CD14-positive monocyte (primary cell): ENCODE measurements around the gene POLE2. TPM values are rescaled to one million over a fixed set of nuclear protein-coding genes. Genes with fewer than 3 reads are reported as not detected.
A peak's percentile ranks its signal among the peaks of the same experiment; 100 is the strongest.
"Not testable (repeated sequence)": the region's sequence is repeated elsewhere in the genome, so short reads cannot be mapped to it uniquely, and the experiment has no call there.

Experiments
- DNase-seq, 3 donors: peaks; one replicate each; pipeline ENCODE4 v3.0.0-alpha.2; 2011 to 2022
- H2AFZ ChIP-seq: 2 replicates; pipeline ENCODE4 v1.6.0; 2012; ENCODE audit warnings: mild to moderate bottlenecking, low read depth, low read length, inconsistent platforms; ENCODE audit not compliant: insufficient read depth, poor library complexity, severe bottlenecking
- H3K27ac ChIP-seq, 2 donors: 1 replicate in 1 of 2; 2 replicates in 1 of 2; pipeline ENCODE4 v1.5.1; 2012 to 2013; ENCODE audit warnings: low read length in 2 of 2, control low read depth in 1 of 2, inconsistent platforms in 1 of 2, low read depth in 1 of 2, mild to moderate bottlenecking in 1 of 2
- H3K27me3 ChIP-seq, 2 donors: one replicate each; pipeline versions ENCODE4 v1.6.0 to v1.6.1; 2011 to 2013; ENCODE audit warnings: low read length in 2 of 2; ENCODE audit not compliant: control insufficient read depth in 2 of 2, insufficient read depth in 2 of 2
- H3K36me3 ChIP-seq, 2 donors: replicated peaks in 1 of 2; 1 replicate in 1 of 2; 2 replicates in 1 of 2; pipeline versions ENCODE4 v1.5.1 to v1.6.1; 2012 to 2013; ENCODE audit warnings: low read length in 2 of 2, control low read depth in 1 of 2, inconsistent platforms in 1 of 2, mild to moderate bottlenecking in 1 of 2; ENCODE audit not compliant: insufficient read depth in 2 of 2, control insufficient read depth in 1 of 2
- H3K4me1 ChIP-seq, 2 donors: 1 replicate in 1 of 2; 2 replicates in 1 of 2; pipeline versions ENCODE4 v1.5.1 to v1.6.1; 2012 to 2013; ENCODE audit warnings: low read length in 2 of 2, control low read depth in 1 of 2, inconsistent platforms in 1 of 2, mild to moderate bottlenecking in 1 of 2, moderate library complexity in 1 of 2; ENCODE audit not compliant: insufficient read depth in 2 of 2, control insufficient read depth in 1 of 2
- H3K4me2 ChIP-seq: replicated peaks from 2 replicates; pipeline ENCODE3; 2012; ENCODE audit warnings: low read length, moderate library complexity, mild to moderate bottlenecking; ENCODE audit not compliant: poor library complexity, severe bottlenecking; ENCODE audit errors: extremely low read depth
- H3K4me3 ChIP-seq, 3 experiments: fragments of 200-600 bp in 1 of 3; sonication (generic) in 1 of 3; replicated peaks in 1 of 3; 1 replicate in 2 of 3; 2 replicates in 1 of 3; pipeline ENCODE4 v1.5.1; 2011 to 2013; ENCODE audit warnings: low read length in 3 of 3, mild to moderate bottlenecking in 3 of 3, control low read depth in 2 of 3, low read depth in 2 of 3, inconsistent platforms in 1 of 3, moderate library complexity in 1 of 3
- H3K79me2 ChIP-seq: 2 replicates; pipeline ENCODE4 v1.6.0; 2012; ENCODE audit warnings: mild to moderate bottlenecking, control low read depth, inconsistent platforms, low read length, moderate library complexity; ENCODE audit not compliant: insufficient read depth
- H3K9ac ChIP-seq: 2 replicates; pipeline ENCODE4 v1.6.0; 2017; ENCODE audit warnings: low read length, mild to moderate bottlenecking; ENCODE audit not compliant: insufficient read depth, poor library complexity, severe bottlenecking
- H3K9me3 ChIP-seq, 2 donors: replicated peaks in 1 of 2; 1 replicate in 1 of 2; 2 replicates in 1 of 2; pipeline versions ENCODE4 v1.5.1 to v1.6.1; 2012 to 2013; ENCODE audit warnings: low read length in 2 of 2, control low read depth in 1 of 2; ENCODE audit not compliant: control insufficient read depth in 1 of 2, insufficient read depth in 1 of 2
- H4K20me1 ChIP-seq: 2 replicates; pipeline ENCODE4 v1.6.0; 2012; ENCODE audit warnings: mild to moderate bottlenecking, low read length, control low read depth, moderate library complexity; ENCODE audit not compliant: insufficient read depth
- H3K27ac Mint-ChIP-seq, 7 donors: one replicate each; pipeline ENCODE4 v1.8.0; 2020; ENCODE audit warnings: mild to moderate bottlenecking in 7 of 7, mixed read lengths in 7 of 7, moderate library complexity in 6 of 7, inconsistent platforms in 2 of 7
- H3K27me3 Mint-ChIP-seq, 3 donors: one replicate each; pipeline ENCODE4 v1.8.0; 2021 to 2022; ENCODE audit warnings: low read depth in 3 of 3, mild to moderate bottlenecking in 3 of 3, mixed read lengths in 3 of 3, moderate library complexity in 3 of 3, inconsistent platforms in 1 of 3
- H3K36me3 Mint-ChIP-seq, 2 donors: one replicate each; pipeline ENCODE4 v1.8.0; 2020; ENCODE audit warnings: mixed read lengths in 2 of 2, inconsistent platforms in 1 of 2, mild to moderate bottlenecking in 1 of 2
- H3K4me1 Mint-ChIP-seq: one replicate; pipeline ENCODE4 v1.8.0; 2020; ENCODE audit warnings: mild to moderate bottlenecking, mixed read lengths
- H3K4me3 Mint-ChIP-seq, 2 donors: one replicate each; pipeline ENCODE4 v1.8.0; 2020; ENCODE audit warnings: mild to moderate bottlenecking in 2 of 2, mixed read lengths in 2 of 2, moderate library complexity in 1 of 2
- H3K9me3 Mint-ChIP-seq, 7 donors: one replicate each; pipeline ENCODE4 v1.8.0; 2020 to 2022; ENCODE audit warnings: mixed read lengths in 7 of 7, mild to moderate bottlenecking in 6 of 7, moderate library complexity in 6 of 7, inconsistent platforms in 2 of 7
- CTCF ChIP-seq: fragments of 200-600 bp; IDR thresholded peaks from one replicate; pipeline ENCODE4 v1.8.0; 2022; ENCODE audit warnings: antibody characterized with exemption, mild to moderate bottlenecking
- WGBS: methylation state at CpG from one replicate; pipeline ENCODE4 v1.1.5; 2013; ENCODE audit warnings: missing lambda C conversion rate; ENCODE audit not compliant: insufficient coverage; 5-methylcytosine and 5-hydroxymethylcytosine counted together
- intact Hi-C, 2 donors: fragments of 100-400 bp; cut with micrococcal nuclease; formaldehyde crosslinking; loops; one replicate each; pipeline versions ENCODE4 v1.15.0 to v1.15.1; 2023
- polyA plus RNA-seq, 3 donors: library from polyadenylated mRNA; depleted of rRNA in 1 of 3; unstranded in 2 of 3; stranded (reverse) in 1 of 3; fragments of 300-500 nt in 2 of 3; fragments of >200 nt in 1 of 3; fragmentation: Illumina TruSeq in 2 of 3; gene quantifications; 1 replicate in 2 of 3; 2 replicates in 1 of 3; pipeline ENCODE4 v1.2.3, GENCODE V29; 2012 to 2021

Gene POLE2
- polyA plus RNA-seq, 3 donors, result 0.18 to 0.57 (median 0.47) TPM

- no peak for TF ChIP-seq CTCF
- no peak overlapping the region for H2AFZ ChIP-seq
- Mint-ChIP-seq H3K27ac (no peak overlapping the region), H3K4me3 (no peak overlapping the region), H3K4me1 (peaks cover 13% of the 10 kb centered on the region), H3K9me3 (no peaks in the 10 kb centered on the region), H3K27me3 (peaks cover 0 to 1% (median 0%) of the 10 kb centered on the region in 3 donors), H3K36me3 (peaks cover 4 to 10% of the 10 kb centered on the region in 2 donors)
- no peak overlapping the region for H3K4me2 ChIP-seq
- H3K27ac ChIP-seq, result no peak overlapping the region
- no peak for DNase-seq
- no peak overlapping the region for H3K9ac ChIP-seq
- peaks cover 5% of the 10 kb centered on the region in 2 donors for H3K36me3 ChIP-seq
- no CpG with 5 or more reads among the region's 3 CpGs for WGBS
- intact Hi-C loops, result no loop called here
- H3K9me3 ChIP-seq, result no peaks in the 10 kb centered on the region
- no peaks in the 10 kb centered on the region for H3K4me1 ChIP-seq
- no peaks in the 10 kb centered on the region for H3K27me3 ChIP-seq
- H3K4me3 ChIP-seq, result no peak overlapping the region
- H3K79me2 ChIP-seq, result no peaks in the 10 kb centered on the region
- H4K20me1 ChIP-seq, result no peaks in the 10 kb centered on the region
Measured at GRCh38 chr14:49703965-49704364, 16.0 kb upstream of the POLE2 start.

GRCh38 chr14:49702725-49703124 lies 14.7 kb upstream of the POLE2 start:
- H3K4me3 Mint-ChIP-seq, result no peak overlapping the region
- peaks cover 5% of the 10 kb centered on the region in 2 donors for H3K36me3 ChIP-seq
- no peak overlapping the region for H3K9ac ChIP-seq
- no peak overlapping the region for H3K4me2 ChIP-seq
- H3K9me3 ChIP-seq, result no peaks in the 10 kb centered on the region
- no peak for DNase-seq
- H3K4me1 Mint-ChIP-seq, result peaks cover 13% of the 10 kb centered on the region
- no peaks in the 10 kb centered on the region for H3K4me1 ChIP-seq
- no peak overlapping the region for H3K27ac Mint-ChIP-seq
- H3K27me3 ChIP-seq, result no peaks in the 10 kb centered on the region
- intact Hi-C loops, result no loop called here
- H4K20me1 ChIP-seq, result no peaks in the 10 kb centered on the region
- 85% methylated on average over 2 of the region's 4 CpGs for WGBS
- H3K4me3 ChIP-seq, result no peak overlapping the region
- H3K27ac ChIP-seq, result no peak overlapping the region
- H3K27me3 Mint-ChIP-seq, result peaks cover 0 to 2% (median 0%) of the 10 kb centered on the region in 3 donors
- H2AFZ ChIP-seq, result no peak overlapping the region
- no peaks in the 10 kb centered on the region for H3K9me3 Mint-ChIP-seq
- no peaks in the 10 kb centered on the region for H3K79me2 ChIP-seq
- peaks cover 4 to 10% of the 10 kb centered on the region in 2 donors for H3K36me3 Mint-ChIP-seq
- no peak for TF ChIP-seq CTCF

GRCh38 chr14:49693735-49694124 lies 5.7 kb upstream of the POLE2 start:
- H3K4me1 Mint-ChIP-seq, result peaks cover 23% of the 10 kb centered on the region

More at GRCh38 chr14:49693735-49694124, 5.7 kb upstream of the POLE2 start:
- H3K27me3 ChIP-seq, H3K79me2 ChIP-seq, H3K9me3 ChIP-seq, H3K36me3 ChIP-seq, DNase-seq, H3K9me3 Mint-ChIP-seq, H3K27me3 Mint-ChIP-seq, H3K36me3 Mint-ChIP-seq, H4K20me1 ChIP-seq: not testable (repeated sequence)
- Mint-ChIP-seq H3K4me3 (peak overlapping the region; percentile 92 to 94), H3K27ac (peak overlapping the region in 3 of 7 donors; percentile 58 to 81 (median 68))
- Histone ChIP-seq H2AFZ (peak overlapping the region; percentile 95), H3K4me1 (peaks cover 3 to 13% of the 10 kb centered on the region in 2 donors), H3K4me2 (peak overlapping the region; percentile 75), H3K4me3 (peak overlapping the region; percentile 78 to 90 (median 82)), H3K27ac (peak overlapping the region in 1 of 2 donors; percentile 66), H3K9ac (peak overlapping the region; percentile 79)
- intact Hi-C loops, result loop anchor here in 1 of 2 donors (2.0 kb wide), 1 partner anchor 61 kb away; no protein-coding TSS in a partner anchor
- WGBS, result 10% methylated on average over 4 of the region's 13 CpGs
